AG10803 (cell line): Measurements from ENCODE around the gene ZNF296.

Experiments
- DNase-seq: peaks from one replicate; pipeline ENCODE4 v3.0.0; 2010; ENCODE audit warnings: low read depth
- H3K4me3 ChIP-seq: 2 replicates; pipeline ENCODE4 v1.5.1; 2011; ENCODE audit warnings: mild to moderate bottlenecking, low read length, control low read depth
- CTCF ChIP-seq: conservative IDR thresholded peaks from 2 replicates; pipeline ENCODE4 v1.5.1; 2011; ENCODE audit warnings: mild to moderate bottlenecking, low read length, control low read depth, inconsistent platforms

Gene ZNF296

GRCh38 chr19:45071969-45072790 lies 4.1 kb downstream of the ZNF296 start:
- DNase-seq = no peak
- no peak overlapping the region for H3K4me3 ChIP-seq
- TF ChIP-seq CTCF = no peak

GRCh38 chr19:45071545-45071938 lies 4.7 kb downstream of the ZNF296 start:
- DNase-seq = no peak
- H3K4me3 ChIP-seq = no peak overlapping the region
- no peak for TF ChIP-seq CTCF

- DNase-seq = no peak
- H3K4me3 ChIP-seq = no peak overlapping the region
- TF ChIP-seq CTCF = no peak
These were observed 5.3 kb downstream of the ZNF296 start for GRCh38 chr19:45070861-45071544.

- no peak for TF ChIP-seq CTCF
- no peak for DNase-seq
- H3K4me3 ChIP-seq = no peak overlapping the region
These were observed 6.1 kb downstream of the ZNF296 start for GRCh38 chr19:45070214-45070613.

- no peak overlapping the region for H3K4me3 ChIP-seq
- TF ChIP-seq CTCF = no peak
- no peak for DNase-seq
These were observed 7.2 kb downstream of the ZNF296 start for GRCh38 chr19:45069056-45069455.

- no peak for DNase-seq
- no peak for TF ChIP-seq CTCF
- H3K4me3 ChIP-seq = no peak overlapping the region
These were observed 8.2 kb downstream of the ZNF296 start for GRCh38 chr19:45068041-45068440.
